Stomach (tissue), 4 donors: ENCODE results near the gene CTIF.

Experiments
- CTCF ChIP-seq, 7 experiments: fragments of 450-650 bp in 4 of 7; fragments of 200-600 bp in 3 of 7; sonication (generic) in 3 of 7; IDR thresholded peaks; one replicate each; pipeline ENCODE4 v1.5.1; 2016 to 2019; ENCODE audit warnings: antibody characterized with exemption in 7 of 7, control low read depth in 2 of 7, mild to moderate bottlenecking in 1 of 7
- POLR2AphosphoS5 ChIP-seq, 3 donors: sonication (generic); formaldehyde crosslinking; IDR thresholded peaks; one replicate each; pipeline ENCODE4 v1.6.1; 2016; ENCODE audit warnings: antibody characterized with exemption in 3 of 3

- TF ChIP-seq CTCF (IDR thresholded peaks at IDR 0.05) (peak in 5 of 7 experiments; percentile 85 to 89 (median 87)), POLR2AphosphoS5 (IDR thresholded peaks at IDR 0.05) (no peak)
These were observed 125.4 kb downstream of the CTIF start for GRCh38 chr18:48663931-48664847.
